ENCODE data around the gene CAPN1. TPM values are rescaled to one million over a fixed set of nuclear protein-coding genes. Genes with fewer than 3 reads are reported as not detected.

CAPN1 gene
- total RNA-seq, 1 donor from 2014 or later = 125 TPM

GRCh38 chr11:65186701-65187100, 5.0 kb downstream of the CAPN1 start:
- ATAC-seq (no peak), DNase-seq (ENCODE audit: low spot score) (peak; percentile 52)
- intact Hi-C loops (cut with DNase I) = no loop called here

- intact Hi-C loops (cut with DNase I) = no loop called here
- DNase-seq (ENCODE audit: low spot score) = no peak
Measured at GRCh38 chr11:65187146-65187675, 5.5 kb downstream of the CAPN1 start.

GRCh38 chr11:65187971-65188461, 6.3 kb downstream of the CAPN1 start:
- ATAC-seq (peak; percentile 27), DNase-seq (ENCODE audit: low spot score) (peak; percentile 55)
- intact Hi-C loops (cut with DNase I) = no loop called here

More at GRCh38 chr11:65187146-65187675, 5.5 kb downstream of the CAPN1 start:
- no peak for ATAC-seq

GRCh38 chr11:65188486-65188885, 6.8 kb downstream of the CAPN1 start:
- peak; percentile 44 for DNase-seq (ENCODE audit: low spot score)
- intact Hi-C loops (cut with DNase I) = no loop called here
- ATAC-seq = no peak

GRCh38 chr11:65189191-65189590, 7.5 kb downstream of the CAPN1 start:
- DNase-seq (ENCODE audit: low spot score) = peak; percentile 13
- intact Hi-C loops (cut with DNase I) = no loop called here

GRCh38 chr11:65194564-65194963, 12.8 kb downstream of the CAPN1 start:
- DNase-seq (ENCODE audit: low spot score) = no peak
- ATAC-seq = no peak
- intact Hi-C loops (cut with DNase I) = no loop called here

More at GRCh38 chr11:65189191-65189590, 7.5 kb downstream of the CAPN1 start:
- ATAC-seq = no peak

- ATAC-seq (no peak), DNase-seq (ENCODE audit: low spot score) (peak; percentile 25)
- intact Hi-C loops (cut with DNase I) = no loop called here
Measured at GRCh38 chr11:65204143-65204542, 22.4 kb downstream of the CAPN1 start.

- peak; percentile 58 for DNase-seq (ENCODE audit: low spot score)
- intact Hi-C loops (cut with DNase I) = no loop called here
- ATAC-seq = peak; percentile 21
Measured at GRCh38 chr11:65204646-65205601, 23.2 kb downstream of the CAPN1 start.

GRCh38 chr11:65205602-65205967, 23.9 kb downstream of the CAPN1 start:
- intact Hi-C loops (cut with DNase I) = no loop called here
- ATAC-seq (peak; percentile 9), DNase-seq (ENCODE audit: low spot score) (peak; percentile 37)

- intact Hi-C loops (cut with DNase I) = no loop called here
- DNase-seq (ENCODE audit: low spot score) (peak; percentile 56), ATAC-seq (no peak)
Measured at GRCh38 chr11:65206441-65206841, 24.7 kb downstream of the CAPN1 start.

- ATAC-seq (no peak), DNase-seq (ENCODE audit: low spot score) (no peak)
- intact Hi-C loops (cut with DNase I) = no loop called here
Measured at GRCh38 chr11:65206901-65207300, 25.2 kb downstream of the CAPN1 start.

- DNase-seq (ENCODE audit: low spot score) (peak; percentile 48), ATAC-seq (no peak)
- intact Hi-C loops (cut with DNase I) = no loop called here
Measured at GRCh38 chr11:65207918-65208784, 26.4 kb downstream of the CAPN1 start.

- DNase-seq (ENCODE audit: low spot score) (peak; percentile 34), ATAC-seq (no peak)
- intact Hi-C loops (cut with DNase I) = no loop called here
Measured at GRCh38 chr11:65208785-65209710, 27.3 kb downstream of the CAPN1 start.

GRCh38 chr11:65209711-65210360, 28.1 kb downstream of the CAPN1 start:
- DNase-seq (ENCODE audit: low spot score) (peak; percentile 49), ATAC-seq (no peak)
- intact Hi-C loops (cut with DNase I) = no loop called here

GRCh38 chr11:65210361-65210731, 28.6 kb downstream of the CAPN1 start:
- peak; percentile 57 for DNase-seq (ENCODE audit: low spot score)
- no peak for ATAC-seq
- intact Hi-C loops (cut with DNase I) = no loop called here

- no peak for ATAC-seq
- DNase-seq (ENCODE audit: low spot score) = no peak
- intact Hi-C loops (cut with DNase I) = no loop called here
Measured at GRCh38 chr11:65210748-65211147, 29.0 kb downstream of the CAPN1 start.

- intact Hi-C loops (cut with DNase I) = no loop called here
Measured at GRCh38 chr11:65211293-65212105, 29.8 kb downstream of the CAPN1 start.

More at GRCh38 chr11:65211293-65212105, 29.8 kb downstream of the CAPN1 start:
- peak; percentile 45 for ATAC-seq
- peak; percentile 53 for DNase-seq (ENCODE audit: low spot score)

All from sciatic nerve (tissue), 2 donors.